Keratinocyte (primary cell): Measurements from ENCODE around the gene SMAD5. TPM values are rescaled to one million over a fixed set of nuclear protein-coding genes. Genes with fewer than 3 reads are reported as not detected.

Source experiments
- DNase-seq: peaks from one replicate; pipeline ENCODE4 v3.0.0-alpha.2; 2011; ENCODE audit warnings: low read depth, missing footprints, low spot score
- FAIRE-seq: peaks from 2 replicates; lab custom pipeline; 2011; peaks lifted over from hg19 to GRCh38; lab: Jason Lieb, UNC
- H2AFZ ChIP-seq: 2 replicates; pipeline ENCODE4 v1.6.0; 2012; ENCODE audit warnings: low read length, control low read depth, inconsistent platforms; ENCODE audit not compliant: control insufficient read depth
- H3K27ac ChIP-seq: 2 replicates; pipeline ENCODE4 v1.5.1; 2011; ENCODE audit warnings: low read length; ENCODE audit not compliant: control insufficient read depth, insufficient read depth
- H3K27me3 ChIP-seq: 3 replicates; pipeline ENCODE4 v1.6.0; 2011; ENCODE audit warnings: low read length; ENCODE audit not compliant: control insufficient read depth, insufficient read depth; ENCODE audit errors: extremely low read depth
- H3K36me3 ChIP-seq, 2 experiments: 2 replicates in 1 of 2; 3 replicates in 1 of 2; pipeline ENCODE4 v1.5.1; 2011; ENCODE audit warnings: low read length in 2 of 2, mild to moderate bottlenecking in 1 of 2; ENCODE audit not compliant: control insufficient read depth in 2 of 2, insufficient read depth in 2 of 2; ENCODE audit errors: extremely low read depth in 1 of 2
- H3K4me1 ChIP-seq: 3 replicates; pipeline ENCODE4 v1.5.1; 2011; ENCODE audit warnings: low read length; ENCODE audit not compliant: control insufficient read depth, insufficient read depth; ENCODE audit errors: extremely low read depth
- H3K4me2 ChIP-seq: 3 replicates; pipeline ENCODE4 v1.6.0; 2011; ENCODE audit warnings: low read depth, low read length; ENCODE audit not compliant: control insufficient read depth, insufficient read depth; ENCODE audit errors: extremely low read depth
- H3K4me3 ChIP-seq, 3 experiments: fragments of 200-600 bp in 1 of 3; sonication (generic) in 1 of 3; 2 replicates in 2 of 3; 3 replicates in 1 of 3; pipeline ENCODE4 v1.5.1; 2011 to 2016; ENCODE audit warnings: low read length in 3 of 3, mild to moderate bottlenecking in 3 of 3, control low read depth in 2 of 3, inconsistent platforms in 1 of 3, low read depth in 1 of 3, mixed read lengths in 1 of 3, mixed run types in 1 of 3, moderate library complexity in 1 of 3; ENCODE audit not compliant: control insufficient read depth in 2 of 3, insufficient read depth in 2 of 3; ENCODE audit errors: extremely low read depth in 1 of 3
- H3K79me2 ChIP-seq: 2 replicates; pipeline ENCODE4 v1.6.0; 2012; ENCODE audit warnings: low read length; ENCODE audit not compliant: control insufficient read depth, insufficient read depth
- H3K9ac ChIP-seq: 3 replicates; pipeline ENCODE4 v1.6.0; 2011; ENCODE audit warnings: low read length; ENCODE audit not compliant: control insufficient read depth, insufficient read depth; ENCODE audit errors: extremely low read depth
- H3K9me1 ChIP-seq: 3 replicates; pipeline ENCODE4 v1.6.0; 2011; ENCODE audit warnings: low read length; ENCODE audit not compliant: control insufficient read depth, insufficient read depth; ENCODE audit errors: extremely low read depth
- H3K9me3 ChIP-seq: 2 replicates; pipeline ENCODE4 v1.5.1; 2012; ENCODE audit warnings: low read depth, low read length; ENCODE audit not compliant: control insufficient read depth
- H4K20me1 ChIP-seq: 3 replicates; pipeline ENCODE4 v1.6.0; 2011; ENCODE audit warnings: low read length; ENCODE audit not compliant: control insufficient read depth, insufficient read depth; ENCODE audit errors: extremely low read depth
- EZH2 ChIP-seq: IDR thresholded peaks from one replicate; pipeline ENCODE4 v1.6.1; 2012; ENCODE audit warnings: inconsistent platforms, mild to moderate bottlenecking, low read length, moderate library complexity
- dilution Hi-C: fragments of 300-500 bp; cut with MboI; formaldehyde crosslinking; loops from one replicate; pipeline ENCODE4 v1.7.0; 2020; ENCODE audit warnings: low sequenced_read_pairs; ENCODE audit not compliant: extremely low pct_ligation_motif_present
- polyA plus RNA-seq, 5 experiments: library from polyadenylated mRNA; depleted of rRNA in 3 of 5; stranded (reverse) in 3 of 5; stranded (forward) in 1 of 5; unstranded in 1 of 5; fragments of >200 nt; gene quantifications; 1 replicate in 1 of 5; 2 replicates in 3 of 5; 3 replicates in 1 of 5; pipeline versions ENCODE4 v1.2.1 to v1.2.3, GENCODE V29; 2011 to 2012; ENCODE audit warnings: missing spikeins in 2 of 5, low read depth in 1 of 5, low replicate concordance in 1 of 5
- TF ChIP-seq, protein P1 (sequence below), 3 experiments: IDR thresholded peaks in 1 of 3; conservative IDR thresholded peaks in 1 of 3; optimal IDR thresholded peaks in 1 of 3; 2 replicates in 2 of 3; 3 replicates in 1 of 3; pipeline versions ENCODE3 to v1.5.1; 2011; ENCODE audit warnings: low read length in 3 of 3, mild to moderate bottlenecking in 3 of 3, moderate library complexity in 2 of 3, control low read depth in 1 of 3, inconsistent platforms in 1 of 3; ENCODE audit not compliant: insufficient read depth in 2 of 3; ENCODE audit errors: extremely low read depth in 1 of 3

The SMAD5 gene
- polyA plus RNA-seq, 1 donor (not counting 4 experiments of a cell fraction or from before 2014, with no cell fraction given) = 72.1 TPM

DNA sequence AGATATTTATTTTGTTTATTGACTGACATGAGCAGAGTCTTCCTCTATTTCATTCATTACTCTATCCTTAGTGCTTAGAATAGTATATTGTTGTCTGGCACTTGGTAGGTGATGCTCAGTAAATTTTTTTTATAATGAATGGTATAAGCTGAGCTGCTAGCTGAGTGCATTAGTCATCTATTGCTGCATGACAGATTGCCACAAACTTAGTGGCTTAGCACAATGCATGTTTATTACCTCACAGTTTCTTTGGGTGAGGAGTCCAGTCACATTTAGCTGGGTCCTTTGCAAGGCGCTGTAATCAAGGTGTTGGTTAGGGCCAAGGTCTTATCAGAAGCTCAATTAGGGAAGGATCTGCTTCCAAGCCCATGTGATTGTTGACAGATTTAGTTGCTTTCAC, 23.1 kb downstream of the SMAD5 start:
- no peak for DNase-seq
- TF ChIP-seq, protein P1, sequence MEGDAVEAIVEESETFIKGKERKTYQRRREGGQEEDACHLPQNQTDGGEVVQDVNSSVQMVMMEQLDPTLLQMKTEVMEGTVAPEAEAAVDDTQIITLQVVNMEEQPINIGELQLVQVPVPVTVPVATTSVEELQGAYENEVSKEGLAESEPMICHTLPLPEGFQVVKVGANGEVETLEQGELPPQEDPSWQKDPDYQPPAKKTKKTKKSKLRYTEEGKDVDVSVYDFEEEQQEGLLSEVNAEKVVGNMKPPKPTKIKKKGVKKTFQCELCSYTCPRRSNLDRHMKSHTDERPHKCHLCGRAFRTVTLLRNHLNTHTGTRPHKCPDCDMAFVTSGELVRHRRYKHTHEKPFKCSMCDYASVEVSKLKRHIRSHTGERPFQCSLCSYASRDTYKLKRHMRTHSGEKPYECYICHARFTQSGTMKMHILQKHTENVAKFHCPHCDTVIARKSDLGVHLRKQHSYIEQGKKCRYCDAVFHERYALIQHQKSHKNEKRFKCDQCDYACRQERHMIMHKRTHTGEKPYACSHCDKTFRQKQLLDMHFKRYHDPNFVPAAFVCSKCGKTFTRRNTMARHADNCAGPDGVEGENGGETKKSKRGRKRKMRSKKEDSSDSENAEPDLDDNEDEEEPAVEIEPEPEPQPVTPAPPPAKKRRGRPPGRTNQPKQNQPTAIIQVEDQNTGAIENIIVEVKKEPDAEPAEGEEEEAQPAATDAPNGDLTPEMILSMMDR (optimal IDR thresholded peaks at IDR 0.05 in 1 of 3, IDR thresholded peaks at IDR 0.05 in 1 of 3, conservative IDR thresholded peaks at IDR 0.05 in 1 of 3; ENCODE audit: extremely low read depth in 1 of 3, insufficient read depth in 2 of 3, low read length in 3 of 3) = no peak
- no peak for TF ChIP-seq EZH2
- Histone ChIP-seq H2AFZ (no peak overlapping the region), H3K79me2 (peaks cover 82% of the 10 kb centered on the region), H3K4me1 (no peaks in the 10 kb centered on the region), H3K4me2 (no peak overlapping the region), H3K36me3 (peaks cover 10 to 15% of the 10 kb centered on the region in 2 experiments), H3K27ac (no peak overlapping the region), H3K27me3 (no peaks in the 10 kb centered on the region), H3K9ac (no peak overlapping the region), H4K20me1 (peaks cover 3% of the 10 kb centered on the region), H3K9me1 (no peaks in the 10 kb centered on the region), H3K4me3 (no peak overlapping the region), H3K9me3 (no peaks in the 10 kb centered on the region)
- no peak for FAIRE-seq
- dilution Hi-C loops = no loop called here

DNA sequence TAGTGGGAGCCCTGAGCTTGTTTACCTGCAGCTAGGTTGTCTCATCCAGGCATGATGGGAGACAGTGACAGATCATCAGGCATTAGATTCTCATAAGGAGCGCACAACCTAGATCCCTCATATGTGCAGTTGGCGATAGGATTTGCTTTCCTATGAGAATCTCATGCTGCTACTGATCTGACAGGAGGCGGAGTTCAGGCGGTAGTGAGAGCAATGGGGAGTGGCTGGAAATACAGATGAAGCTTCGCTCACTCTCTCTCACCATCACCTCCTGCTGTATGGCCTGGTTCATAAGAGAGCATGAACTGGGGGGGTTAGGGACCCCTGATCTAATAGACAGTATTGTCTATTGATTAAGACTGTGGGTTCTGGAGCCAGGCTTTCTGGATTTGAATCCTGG, 24.9 kb downstream of the SMAD5 start:
- H3K36me3 ChIP-seq = peaks cover 10 to 11% of the 10 kb centered on the region in 2 experiments
- TF ChIP-seq EZH2 = no peak
- TF ChIP-seq, protein P1 (optimal IDR thresholded peaks at IDR 0.05 in 1 of 3, IDR thresholded peaks at IDR 0.05 in 1 of 3, conservative IDR thresholded peaks at IDR 0.05 in 1 of 3; ENCODE audit: extremely low read depth in 1 of 3, insufficient read depth in 2 of 3, low read length in 3 of 3) = no peak

More for the DNA sequence above, 24.9 kb downstream of the SMAD5 start:
- peaks cover 68% of the 10 kb centered on the region for H3K79me2 ChIP-seq
- H3K4me2 ChIP-seq = no peak overlapping the region
- H3K9ac ChIP-seq = no peak overlapping the region
- H2AFZ ChIP-seq = no peak overlapping the region
- DNase-seq = no peak
- dilution Hi-C loops = no loop called here
- H3K27ac ChIP-seq = no peak overlapping the region
- no peaks in the 10 kb centered on the region for H3K9me1 ChIP-seq
- no peaks in the 10 kb centered on the region for H4K20me1 ChIP-seq
- no peak for FAIRE-seq
- H3K9me3 ChIP-seq = no peaks in the 10 kb centered on the region
- no peaks in the 10 kb centered on the region for H3K4me1 ChIP-seq
- no peaks in the 10 kb centered on the region for H3K27me3 ChIP-seq
- no peak overlapping the region for H3K4me3 ChIP-seq
